ENCODE results near the gene NKAPL.

NKAPL gene
- total RNA-seq = 0.06 to 0.48 reads per million in 2 experiments

GRCh38 chr6:28258877-28259777 is at the start of gene NKAPL:
Gene NKAPL, plus strand, starts transcription at chr6:28259297. Its CDS starts 75 bp downstream, at chr6:28259372.
- no peak for DNase-seq (ENCODE audit: low read depth)

GRCh38 chr6:28209753-28210535 is 49.2 kb upstream of the NKAPL start:
- DNase-seq (ENCODE audit: low read depth) = no peak

GRCh38 chr6:28211840-28212509 is 47.1 kb upstream of the NKAPL start:
- no peak for DNase-seq (ENCODE audit: low read depth)

GRCh38 chr6:28212510-28213212 is 46.4 kb upstream of the NKAPL start:
- DNase-seq (ENCODE audit: low read depth) = no peak

GRCh38 chr6:28213213-28213523 is 45.9 kb upstream of the NKAPL start:
- no peak for DNase-seq (ENCODE audit: low read depth)

- no peak for DNase-seq (ENCODE audit: low read depth)
Measured at GRCh38 chr6:28215425-28215824, 43.7 kb upstream of the NKAPL start.

- DNase-seq (ENCODE audit: low read depth) = no peak
Measured at GRCh38 chr6:28217890-28218289, 41.2 kb upstream of the NKAPL start.

GRCh38 chr6:28218312-28219248 is 40.5 kb upstream of the NKAPL start:
- DNase-seq (ENCODE audit: low read depth) = no peak

GRCh38 chr6:28220257-28221133 is 38.6 kb upstream of the NKAPL start:
- DNase-seq (ENCODE audit: low read depth) = no peak

- DNase-seq (ENCODE audit: low read depth) = no peak
Measured at GRCh38 chr6:28224131-28225055, 34.7 kb upstream of the NKAPL start.

GRCh38 chr6:28225056-28225834 is 33.9 kb upstream of the NKAPL start, which contains the start of gene ZSCAN9:
Gene ZSCAN9, plus strand, starts transcription at chr6:28225275. Its CDS starts 1,810 bp downstream, at chr6:28227085.
- no peak for DNase-seq (ENCODE audit: low read depth)

- DNase-seq (ENCODE audit: low read depth) = no peak
Measured at GRCh38 chr6:28226460-28226859, 32.6 kb upstream of the NKAPL start.

GRCh38 chr6:28232785-28233184 is 26.3 kb upstream of the NKAPL start:
- no peak for DNase-seq (ENCODE audit: low read depth)

- no peak for DNase-seq (ENCODE audit: low read depth)
Measured at GRCh38 chr6:28235912-28236452, 23.1 kb upstream of the NKAPL start.

GRCh38 chr6:28239636-28240035 is 19.5 kb upstream of the NKAPL start:
- no peak for DNase-seq (ENCODE audit: low read depth)

GRCh38 chr6:28240471-28240870 is 18.6 kb upstream of the NKAPL start:
- DNase-seq (ENCODE audit: low read depth) = no peak

- DNase-seq (ENCODE audit: low read depth) = no peak
Measured at GRCh38 chr6:28243946-28244345, 15.2 kb upstream of the NKAPL start.
